HG03439 (cell line): Measurements from ENCODE around the gene PADI1.

Experiments
- ATAC-seq: cut with Tn5 transposase; IDR thresholded peaks from one replicate; pipeline ENCODE4 v1.9.1; 2021; ENCODE audit warnings: mild to moderate bottlenecking, moderate library complexity; ENCODE audit not compliant: unreplicated experiment

Gene PADI1

GRCh38 chr1:17295292-17295691 lies 90.4 kb downstream of the PADI1 start:
- ATAC-seq: no peak
